Measurements from ENCODE around the gene RABL6. TPM values are rescaled to one million over a fixed set of nuclear protein-coding genes. Genes with fewer than 3 reads are reported as not detected.
A peak's percentile ranks its signal among the peaks of the same experiment; 100 is the strongest.

RABL6 gene
- total and polyA plus RNA-seq, 4 donors: 31.3 to 76.1 (median 49.6) TPM

DNA sequence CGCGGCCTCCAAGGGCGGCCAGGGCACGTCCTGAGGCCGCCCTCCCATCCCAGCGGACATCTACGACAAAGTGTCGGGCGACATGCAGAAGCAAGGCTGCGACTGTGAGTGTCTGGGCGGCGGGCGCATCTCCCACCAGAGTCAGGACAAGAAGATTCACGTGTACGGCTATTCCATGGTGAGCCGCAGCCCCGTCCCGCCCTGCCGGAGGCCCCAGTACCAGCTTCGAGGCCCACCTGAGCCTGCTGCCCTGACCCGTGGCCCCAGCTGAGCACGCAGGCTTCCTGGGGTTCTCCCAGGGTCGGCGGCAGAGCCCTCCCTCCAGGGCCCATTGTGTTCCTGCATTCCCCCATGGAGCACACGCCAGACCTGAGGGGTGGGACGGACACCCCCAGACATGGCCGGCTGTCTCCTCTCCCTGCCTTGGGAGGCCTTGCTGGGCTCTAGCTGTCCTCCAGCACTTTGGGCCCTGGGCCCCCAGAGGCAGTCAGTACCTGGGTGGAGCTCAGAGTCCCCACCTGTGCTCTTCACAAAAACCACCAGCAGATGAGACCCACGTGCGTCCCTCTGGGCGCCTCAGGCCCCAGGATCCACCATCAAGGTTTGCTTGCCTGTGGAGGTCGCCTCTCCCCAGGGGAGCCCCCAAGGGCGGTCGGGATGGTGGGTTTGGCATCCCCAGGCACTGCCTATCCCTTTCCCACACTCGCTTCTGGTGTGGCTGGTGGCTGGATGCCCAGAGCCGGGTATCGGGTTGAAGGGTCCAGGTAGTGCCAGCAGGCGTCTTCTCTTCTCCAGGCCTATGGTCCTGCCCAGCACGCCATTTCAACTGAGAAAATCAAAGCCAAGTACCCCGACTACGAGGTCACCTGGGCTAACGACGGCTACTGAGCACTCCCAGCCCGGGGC is 42.5 kb downstream of the RABL6 start:
- intact Hi-C loops (cut with DNase I): loop anchor here (2.0 to 10.0 kb wide), 4 partner anchors 37 to 145 kb away; partner anchors contain the start of genes TRAF2 (in 2 of the 2), CLIC3 (in 1 of the 2), FBXW5 (in 1 of the 2) and PAXX (in 1 of the 2)
- peak overlapping the region in 1 of 2 donors; percentile 14 for H3K27ac ChIP-seq (ENCODE audit: low read depth in 1 of 2, low read length in 2 of 2)
- no peak for DNase-seq
- H3K9me3 ChIP-seq (ENCODE audit: control insufficient read depth, low read length): no peaks in the 10 kb centered on the region
- H3K4me3 ChIP-seq (ENCODE audit: low read length in 2 of 2): peak overlapping the region; percentile 32 to 83
- no peaks in the 10 kb centered on the region for H3K36me3 ChIP-seq (ENCODE audit: control insufficient read depth in 1 of 2, insufficient read depth in 2 of 2, low read length in 1 of 2)
- H3K4me1 ChIP-seq (ENCODE audit: control insufficient read depth in 1 of 2, insufficient read depth in 2 of 2, low read length in 2 of 2): no peaks in the 10 kb centered on the region
- 29 to 30% methylated on average over 41 to 43 of the region's 43 CpGs for WGBS, 2 donors
- no peak for ATAC-seq (ENCODE audit: low FRiP score)
- H3K27me3 ChIP-seq (ENCODE audit: control insufficient read depth in 1 of 2, insufficient read depth in 2 of 2, low read length in 1 of 2): no peaks in the 10 kb centered on the region

DNA sequence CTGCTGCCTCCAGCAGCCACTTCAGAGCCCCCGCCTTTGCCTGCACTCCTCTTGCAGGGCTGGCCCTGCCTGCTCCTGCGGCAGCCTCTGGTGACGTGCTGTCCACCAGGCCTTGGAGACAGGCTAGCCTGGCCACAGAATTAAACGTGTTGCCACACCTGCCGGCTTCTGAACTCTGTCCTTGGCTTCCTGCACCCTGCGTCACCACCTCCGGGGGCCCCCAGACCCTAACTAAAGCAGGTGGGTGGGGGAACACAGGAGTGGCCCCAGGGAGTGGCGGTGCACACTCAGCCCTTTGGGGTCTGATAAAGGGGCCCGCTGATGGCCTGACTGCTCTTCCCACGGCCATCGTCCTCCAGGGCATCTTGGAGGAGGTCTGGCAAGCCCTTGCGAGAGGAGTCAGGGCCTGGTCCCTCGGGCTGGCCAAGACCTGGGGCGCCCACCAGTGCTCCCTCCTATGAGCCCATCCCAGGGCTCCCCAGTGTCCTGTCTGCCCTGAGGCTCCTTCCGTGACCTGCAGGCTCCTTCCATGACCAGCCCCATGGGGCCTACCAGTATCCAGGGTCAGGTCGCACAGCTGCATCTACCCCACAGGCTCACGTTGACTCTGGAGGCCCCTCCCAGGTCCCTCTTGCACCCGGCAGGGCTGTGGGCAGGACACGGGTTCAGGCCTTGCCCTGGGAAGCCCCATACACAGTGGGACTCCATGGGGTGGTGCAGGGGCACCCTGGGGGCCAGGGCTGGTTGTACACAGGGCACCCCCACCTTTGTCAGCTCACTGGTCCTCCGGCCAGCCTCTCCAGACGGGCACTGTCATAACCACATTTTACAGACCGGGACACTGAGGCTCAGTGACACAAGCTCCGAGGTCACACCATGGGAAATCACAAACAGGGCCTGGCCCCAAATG is 43.4 kb downstream of the RABL6 start:
- DNase-seq: no peak
- H3K36me3 ChIP-seq (ENCODE audit: control insufficient read depth in 1 of 2, insufficient read depth in 2 of 2, low read length in 1 of 2): no peaks in the 10 kb centered on the region
- intact Hi-C loops (cut with DNase I): loop anchor here in 1 of 2 donors (5.0 kb wide), 1 partner anchor 91 kb away; the partner anchor contains the start of gene FBXW5
- ATAC-seq (ENCODE audit: low FRiP score): no peak
- H3K9me3 ChIP-seq (ENCODE audit: control insufficient read depth, low read length): no peaks in the 10 kb centered on the region
- 79 to 80% methylated on average over 22 to 23 of the region's 23 CpGs for WGBS, 2 donors
- no peak overlapping the region for H3K27ac ChIP-seq (ENCODE audit: low read depth in 1 of 2, low read length in 2 of 2)
- no peak overlapping the region for H3K4me3 ChIP-seq (ENCODE audit: low read length in 2 of 2)
- no peaks in the 10 kb centered on the region for H3K27me3 ChIP-seq (ENCODE audit: control insufficient read depth in 1 of 2, insufficient read depth in 2 of 2, low read length in 1 of 2)
- no peaks in the 10 kb centered on the region for H3K4me1 ChIP-seq (ENCODE audit: control insufficient read depth in 1 of 2, insufficient read depth in 2 of 2, low read length in 2 of 2)

DNA sequence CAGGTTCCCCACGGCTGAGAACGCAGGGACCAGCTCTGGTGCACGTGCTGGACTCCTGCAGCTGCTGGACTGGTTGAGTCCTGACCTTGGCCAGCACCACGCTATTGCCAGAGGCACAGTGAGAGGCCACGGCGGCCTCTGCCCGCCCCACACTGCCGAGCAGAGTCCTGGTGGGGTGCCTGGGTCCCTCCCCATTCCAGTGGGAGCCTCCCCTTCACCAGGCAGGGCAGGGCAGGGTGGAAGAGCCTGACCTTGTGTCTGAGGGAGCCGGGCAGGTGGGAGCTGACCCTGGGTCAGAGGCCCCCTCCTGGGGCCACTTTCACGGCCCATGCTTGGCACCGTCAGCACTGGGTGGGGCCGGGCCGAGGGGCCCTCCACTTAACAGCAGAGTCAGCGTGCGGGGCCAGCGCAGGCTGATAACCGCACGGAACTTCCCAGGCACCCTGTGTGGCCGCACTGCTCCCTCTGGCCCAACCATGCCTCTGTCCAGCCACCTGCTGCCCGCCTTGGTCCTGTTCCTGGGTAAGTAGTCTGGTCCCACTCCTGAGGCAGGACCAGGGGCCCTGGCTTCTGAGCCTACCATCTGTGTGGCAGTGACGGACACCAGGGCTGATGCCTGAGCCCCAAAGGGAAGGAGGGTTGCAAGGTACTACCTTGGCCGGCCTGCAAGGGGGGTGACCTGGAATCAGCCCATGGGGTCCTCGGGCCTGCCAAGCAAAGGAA is 44.4 kb downstream of the RABL6 start, which contains the start of gene MAMDC4:
Gene MAMDC4, plus strand, starts transcription at position 406 of the 723 bp plus-strand sequence. Its CDS starts 71 bp downstream, at position 477.
- H3K9me3 ChIP-seq (ENCODE audit: control insufficient read depth, low read length): no peaks in the 10 kb centered on the region
- no peaks in the 10 kb centered on the region for H3K4me1 ChIP-seq (ENCODE audit: control insufficient read depth in 1 of 2, insufficient read depth in 2 of 2, low read length in 2 of 2)
- H3K36me3 ChIP-seq (ENCODE audit: control insufficient read depth in 1 of 2, insufficient read depth in 2 of 2, low read length in 1 of 2): no peaks in the 10 kb centered on the region
- ATAC-seq (ENCODE audit: low FRiP score): no peak
- no peak for DNase-seq
- H3K27ac ChIP-seq (ENCODE audit: low read depth in 1 of 2, low read length in 2 of 2): no peak within 1 kb of the TSS
- 75 to 77% methylated on average over 23 of the region's 23 CpGs for WGBS, 2 donors
- no peaks in the 10 kb centered on the region for H3K27me3 ChIP-seq (ENCODE audit: control insufficient read depth in 1 of 2, insufficient read depth in 2 of 2, low read length in 1 of 2)
- H3K4me3 ChIP-seq (ENCODE audit: low read length in 2 of 2): no peak within 1 kb of the TSS
- intact Hi-C loops (cut with DNase I): loop anchor here in 1 of 2 donors (5.0 kb wide), 1 partner anchor 90 kb away; the partner anchor contains the start of gene FBXW5

DNA sequence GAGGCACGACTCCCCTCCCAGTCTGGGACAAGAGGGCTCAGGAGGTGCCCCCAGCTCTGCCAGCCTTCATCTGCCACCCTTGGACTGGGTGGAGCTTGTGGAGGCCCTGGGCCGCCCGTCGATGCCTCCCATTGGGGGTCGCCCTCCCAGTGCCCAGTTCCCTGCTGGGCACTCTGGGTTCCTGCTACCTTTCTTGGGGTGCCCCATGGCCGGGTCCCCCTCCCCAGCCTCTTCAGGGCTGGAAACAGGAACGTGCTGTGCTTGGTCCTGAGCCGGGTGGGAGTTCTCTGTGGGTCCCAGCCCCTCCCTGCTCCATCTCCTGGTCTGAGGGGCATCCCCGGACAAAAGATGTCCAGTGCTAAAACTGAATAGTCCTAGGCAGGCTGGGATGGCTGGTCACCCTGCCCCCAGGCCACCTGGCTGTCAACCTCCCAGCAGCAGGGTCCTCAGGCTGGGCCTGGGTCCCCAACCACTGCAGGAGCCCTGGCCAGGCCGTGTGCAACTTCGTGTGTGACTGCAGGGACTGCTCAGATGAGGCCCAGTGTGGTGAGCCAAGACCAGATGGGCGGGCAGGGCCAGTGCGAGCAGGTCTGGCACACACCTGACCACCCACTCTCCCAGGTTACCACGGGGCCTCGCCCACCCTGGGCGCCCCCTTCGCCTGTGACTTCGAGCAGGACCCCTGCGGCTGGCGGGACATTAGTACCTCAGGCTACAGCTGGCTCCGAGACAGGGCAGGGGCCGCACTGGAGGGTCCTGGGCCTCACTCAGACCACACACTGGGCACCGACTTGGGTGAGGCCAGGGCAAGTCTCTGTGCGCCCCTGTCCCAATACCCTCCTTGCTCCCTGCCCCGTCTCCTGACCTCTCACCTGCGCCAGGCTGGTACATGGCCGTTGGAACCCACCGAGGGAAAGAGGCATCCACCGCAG is 45.2 kb downstream of the RABL6 start:
- Histone ChIP-seq H3K27me3 (ENCODE audit: control insufficient read depth in 1 of 2, insufficient read depth in 2 of 2, low read length in 1 of 2) (no peaks in the 10 kb centered on the region), H3K4me1 (ENCODE audit: control insufficient read depth in 1 of 2, insufficient read depth in 2 of 2, low read length in 2 of 2) (no peaks in the 10 kb centered on the region), H3K27ac (ENCODE audit: low read depth in 1 of 2, low read length in 2 of 2) (no peak overlapping the region), H3K4me3 (ENCODE audit: low read length in 2 of 2) (no peak overlapping the region), H3K36me3 (ENCODE audit: control insufficient read depth in 1 of 2, insufficient read depth in 2 of 2, low read length in 1 of 2) (no peaks in the 10 kb centered on the region), H3K9me3 (ENCODE audit: control insufficient read depth, low read length) (no peaks in the 10 kb centered on the region)
- DNase-seq: peak in 1 of 2 donors; percentile 47
- intact Hi-C loops (cut with DNase I): loop anchor here in 1 of 2 donors (5.0 kb wide), 1 partner anchor 89 kb away; the partner anchor contains the start of gene FBXW5
- WGBS, 2 donors: 81 to 82% methylated on average over 29 of the region's 29 CpGs
- no peak for ATAC-seq (ENCODE audit: low FRiP score)

DNA sequence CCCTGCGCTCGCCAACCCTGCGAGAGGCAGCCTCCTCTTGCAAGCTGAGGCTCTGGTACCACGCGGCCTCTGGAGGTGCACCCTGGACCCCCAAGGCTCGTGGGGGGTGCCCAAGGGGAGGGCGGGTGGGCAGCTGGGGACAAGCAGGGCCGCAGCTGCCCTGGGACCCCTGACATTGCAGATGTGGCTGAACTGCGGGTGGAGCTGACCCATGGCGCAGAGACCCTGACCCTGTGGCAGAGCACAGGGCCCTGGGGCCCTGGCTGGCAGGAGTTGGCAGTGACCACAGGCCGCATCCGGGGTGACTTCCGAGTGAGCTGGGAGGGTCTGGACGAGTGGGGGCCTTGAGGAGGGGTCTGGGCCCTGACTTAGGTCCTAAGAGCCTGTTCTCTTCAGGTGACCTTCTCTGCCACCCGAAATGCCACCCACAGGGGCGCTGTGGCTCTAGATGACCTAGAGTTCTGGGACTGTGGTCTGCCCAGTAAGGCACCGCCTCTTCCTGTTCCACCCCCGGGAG is 45.9 kb downstream of the RABL6 start:
- ATAC-seq (ENCODE audit: low FRiP score): no peak
- H3K9me3 ChIP-seq (ENCODE audit: control insufficient read depth, low read length): no peaks in the 10 kb centered on the region
- no peak overlapping the region for H3K4me3 ChIP-seq (ENCODE audit: low read length in 2 of 2)
- no peaks in the 10 kb centered on the region for H3K4me1 ChIP-seq (ENCODE audit: control insufficient read depth in 1 of 2, insufficient read depth in 2 of 2, low read length in 2 of 2)
- H3K27ac ChIP-seq (ENCODE audit: low read depth in 1 of 2, low read length in 2 of 2): no peak overlapping the region
- no peaks in the 10 kb centered on the region for H3K36me3 ChIP-seq (ENCODE audit: control insufficient read depth in 1 of 2, insufficient read depth in 2 of 2, low read length in 1 of 2)
- intact Hi-C loops (cut with DNase I): loop anchor here in 1 of 2 donors (5.0 kb wide), 1 partner anchor 89 kb away; the partner anchor contains the start of gene FBXW5
- peak in 1 of 2 donors; percentile 43 for DNase-seq
- WGBS, 2 donors: 82 to 84% methylated on average over 18 of the region's 18 CpGs
- H3K27me3 ChIP-seq (ENCODE audit: control insufficient read depth in 1 of 2, insufficient read depth in 2 of 2, low read length in 1 of 2): no peaks in the 10 kb centered on the region

DNA sequence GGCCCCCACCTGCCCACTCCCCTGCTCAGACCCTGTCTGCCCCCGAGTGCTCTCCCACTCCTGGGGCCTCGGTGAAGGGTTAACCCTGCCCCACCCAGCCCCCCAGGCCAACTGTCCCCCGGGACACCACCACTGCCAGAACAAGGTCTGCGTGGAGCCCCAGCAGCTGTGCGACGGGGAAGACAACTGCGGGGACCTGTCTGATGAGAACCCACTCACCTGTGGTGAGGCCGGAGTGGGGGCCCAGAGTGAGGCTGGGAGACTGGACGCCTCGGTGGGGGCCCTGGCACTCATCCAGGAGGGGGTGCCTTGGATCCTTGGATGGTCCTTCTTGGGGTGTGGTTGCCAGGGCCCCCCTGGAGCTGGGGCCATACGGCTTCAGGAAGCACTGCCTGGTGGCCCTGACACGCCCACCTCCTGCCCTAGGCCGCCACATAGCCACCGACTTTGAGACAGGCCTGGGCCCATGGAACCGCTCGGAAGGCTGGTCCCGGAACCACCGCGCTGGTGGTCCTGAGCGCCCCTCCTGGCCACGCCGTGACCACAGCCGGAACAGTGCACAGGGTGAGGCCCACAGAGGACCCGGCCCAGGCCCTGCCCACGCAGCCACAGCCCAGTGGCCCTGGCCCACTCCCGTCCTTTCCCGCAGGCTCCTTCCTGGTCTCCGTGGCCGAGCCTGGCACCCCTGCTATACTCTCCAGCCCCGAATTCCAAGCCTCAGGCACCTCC is 46.5 kb downstream of the RABL6 start:
- Histone ChIP-seq H3K9me3 (ENCODE audit: control insufficient read depth, low read length) (no peaks in the 10 kb centered on the region), H3K4me3 (ENCODE audit: low read length in 2 of 2) (no peak overlapping the region), H3K27me3 (ENCODE audit: control insufficient read depth in 1 of 2, insufficient read depth in 2 of 2, low read length in 1 of 2) (no peaks in the 10 kb centered on the region), H3K4me1 (ENCODE audit: control insufficient read depth in 1 of 2, insufficient read depth in 2 of 2, low read length in 2 of 2) (no peaks in the 10 kb centered on the region), H3K27ac (ENCODE audit: low read depth in 1 of 2, low read length in 2 of 2) (no peak overlapping the region), H3K36me3 (ENCODE audit: control insufficient read depth in 1 of 2, insufficient read depth in 2 of 2, low read length in 1 of 2) (no peaks in the 10 kb centered on the region)
- intact Hi-C loops (cut with DNase I): loop anchor here in 1 of 2 donors (5.0 kb wide), 1 partner anchor 88 kb away; the partner anchor contains the start of gene FBXW5
- peak in 1 of 2 donors; percentile 54 for DNase-seq
- no peak for ATAC-seq (ENCODE audit: low FRiP score)
- 77 to 79% methylated on average over 30 of the region's 30 CpGs for WGBS, 2 donors
